Skeletal muscle cell (primary cell): ENCODE results near the gene PLCB4.

Source experiments
- DNase-seq: peaks from one replicate; pipeline ENCODE4 v3.0.0-alpha.2; 2010; ENCODE audit warnings: low read depth
- H3K4me3 ChIP-seq: 2 replicates; pipeline ENCODE4 v1.5.1; 2011; ENCODE audit warnings: low read depth, mild to moderate bottlenecking, control low read depth, low read length, moderate library complexity

Gene PLCB4

GRCh38 chr20:9241721-9242427, 173.0 kb downstream of the PLCB4 start:
- no peak for DNase-seq

GRCh38 chr20:9243986-9244385, 175.1 kb downstream of the PLCB4 start:
- DNase-seq, result no peak
- no peak overlapping the region for H3K4me3 ChIP-seq

More at GRCh38 chr20:9241721-9242427, 173.0 kb downstream of the PLCB4 start:
- no peak overlapping the region for H3K4me3 ChIP-seq

- DNase-seq, result no peak
- no peak overlapping the region for H3K4me3 ChIP-seq
Measured at GRCh38 chr20:9244811-9245210, 175.9 kb downstream of the PLCB4 start.

- no peak overlapping the region for H3K4me3 ChIP-seq
- DNase-seq, result no peak
Measured at GRCh38 chr20:9246731-9247130, 177.8 kb downstream of the PLCB4 start.

GRCh38 chr20:9250511-9250910, 181.6 kb downstream of the PLCB4 start:
- no peak for DNase-seq
- H3K4me3 ChIP-seq, result no peak overlapping the region

- no peak for DNase-seq
- no peak overlapping the region for H3K4me3 ChIP-seq
Measured at GRCh38 chr20:9253006-9253539, 184.2 kb downstream of the PLCB4 start.

GRCh38 chr20:9255171-9255570, 186.3 kb downstream of the PLCB4 start:
- no peak overlapping the region for H3K4me3 ChIP-seq
- DNase-seq, result no peak

GRCh38 chr20:9256393-9256792, 187.5 kb downstream of the PLCB4 start:
- no peak overlapping the region for H3K4me3 ChIP-seq
- no peak for DNase-seq

GRCh38 chr20:9258901-9259300, 190.0 kb downstream of the PLCB4 start:
- DNase-seq, result no peak
- H3K4me3 ChIP-seq, result no peak overlapping the region

GRCh38 chr20:9260027-9260426, 191.1 kb downstream of the PLCB4 start:
- DNase-seq, result no peak
- no peak overlapping the region for H3K4me3 ChIP-seq

GRCh38 chr20:9261781-9262180, 192.9 kb downstream of the PLCB4 start:
- DNase-seq, result no peak
- H3K4me3 ChIP-seq, result no peak overlapping the region

- DNase-seq, result no peak
- H3K4me3 ChIP-seq, result no peak overlapping the region
Measured at GRCh38 chr20:9262653-9263194, 193.8 kb downstream of the PLCB4 start.

- H3K4me3 ChIP-seq, result no peak overlapping the region
- DNase-seq, result peak; percentile 8
Measured at GRCh38 chr20:9269280-9269971, 200.5 kb downstream of the PLCB4 start.

GRCh38 chr20:9270831-9271230, 201.9 kb downstream of the PLCB4 start:
- DNase-seq, result peak; percentile 36
- H3K4me3 ChIP-seq, result no peak overlapping the region

- DNase-seq, result no peak
Measured at GRCh38 chr20:9276966-9277468, 208.1 kb downstream of the PLCB4 start.

GRCh38 chr20:9279918-9280401, 211.1 kb downstream of the PLCB4 start:
- H3K4me3 ChIP-seq, result no peak overlapping the region
- DNase-seq, result no peak

More at GRCh38 chr20:9276966-9277468, 208.1 kb downstream of the PLCB4 start:
- no peak overlapping the region for H3K4me3 ChIP-seq

GRCh38 chr20:9280666-9281065, 211.8 kb downstream of the PLCB4 start:
- DNase-seq, result no peak

GRCh38 chr20:9281803-9282202, 212.9 kb downstream of the PLCB4 start:
- H3K4me3 ChIP-seq, result no peak overlapping the region
- no peak for DNase-seq

More at GRCh38 chr20:9280666-9281065, 211.8 kb downstream of the PLCB4 start:
- no peak overlapping the region for H3K4me3 ChIP-seq

GRCh38 chr20:9285617-9286016, 216.7 kb downstream of the PLCB4 start:
- no peak overlapping the region for H3K4me3 ChIP-seq
- DNase-seq, result no peak
